GM23248 (cell line): ENCODE measurements around the gene EPHA5. TPM values are rescaled to one million over a fixed set of nuclear protein-coding genes. Genes with fewer than 3 reads are reported as not detected.

Experiments
- DNase-seq: peaks from one replicate; pipeline ENCODE4 v3.0.0-alpha.2; 2015
- H2AFZ ChIP-seq: fragments of 200-600 bp; sonication (generic); 2 replicates; pipeline ENCODE4 v1.6.1; 2016; ENCODE audit warnings: antibody characterized with exemption
- H3F3A ChIP-seq: fragments of 200-600 bp; sonication (generic); 2 replicates; pipeline ENCODE4 v1.6.1; 2016; ENCODE audit warnings: mild to moderate bottlenecking, antibody characterized with exemption, mixed run types; ENCODE audit not compliant: insufficient read depth
- H3K27ac ChIP-seq: fragments of 200-600 bp; sonication (generic); 2 replicates; pipeline ENCODE4 v1.5.1; 2016; ENCODE audit warnings: mild to moderate bottlenecking
- H3K27me3 ChIP-seq: fragments of 200-600 bp; sonication (generic); replicated peaks from 2 replicates; pipeline ENCODE4 v1.6.1; 2016; ENCODE audit warnings: mild to moderate bottlenecking; ENCODE audit not compliant: insufficient read depth
- H3K36me3 ChIP-seq: fragments of 200-600 bp; sonication (generic); 2 replicates; pipeline ENCODE4 v1.6.1; 2016; ENCODE audit warnings: low read depth, mild to moderate bottlenecking
- H3K4me1 ChIP-seq: fragments of 200-600 bp; sonication (generic); 2 replicates; pipeline ENCODE4 v1.6.1; 2016; ENCODE audit warnings: mild to moderate bottlenecking; ENCODE audit not compliant: insufficient read depth
- H3K4me2 ChIP-seq: fragments of 200-600 bp; sonication (generic); one replicate; pipeline ENCODE4 v1.6.1; 2016; ENCODE audit warnings: mild to moderate bottlenecking; ENCODE audit not compliant: unreplicated experiment
- H3K4me3 ChIP-seq: fragments of 200-600 bp; sonication (generic); 2 replicates; pipeline ENCODE4 v1.5.1; 2016; ENCODE audit warnings: mild to moderate bottlenecking
- H3K79me2 ChIP-seq: fragments of 200-600 bp; sonication (generic); 2 replicates; pipeline ENCODE4 v1.6.1; 2016; ENCODE audit warnings: mild to moderate bottlenecking; ENCODE audit not compliant: insufficient read depth
- H3K9ac ChIP-seq: fragments of 200-600 bp; sonication (generic); 2 replicates; pipeline ENCODE4 v1.6.1; 2016; ENCODE audit warnings: mild to moderate bottlenecking
- H3K9me2 ChIP-seq: fragments of 200-600 bp; sonication (generic); 2 replicates; pipeline ENCODE4 v1.6.1; 2016; ENCODE audit warnings: mixed run types, mild to moderate bottlenecking, moderate library complexity; ENCODE audit not compliant: insufficient read depth
- H3K9me3 ChIP-seq: fragments of 200-600 bp; sonication (generic); one replicate; pipeline ENCODE4 v1.6.1; 2017; ENCODE audit warnings: low read depth
- H4K20me1 ChIP-seq: fragments of 200-600 bp; sonication (generic); 2 replicates; pipeline ENCODE4 v1.6.0; 2016; ENCODE audit not compliant: insufficient read depth
- EZH2 ChIP-seq: fragments of 200-600 bp; sonication (generic); IDR thresholded peaks from 2 replicates; pipeline ENCODE4 v1.6.1; 2018; ENCODE audit warnings: antibody characterized with exemption, mild to moderate bottlenecking; ENCODE audit not compliant: insufficient read depth, poor library complexity, severe bottlenecking
- EZH2phosphoT487 ChIP-seq: fragments of 200-600 bp; sonication (generic); IDR thresholded peaks from 2 replicates; pipeline ENCODE4 v1.6.1; 2018; ENCODE audit warnings: antibody characterized with exemption, moderate library complexity, mild to moderate bottlenecking, low read depth; ENCODE audit not compliant: insufficient read depth
- WGBS, 2 experiments: methylation state at CpG; one replicate each; pipeline ENCODE4 v1.1.6; 2015 to 2017; ENCODE audit warnings: low lambda C conversion rate in 2 of 2, low coverage in 1 of 2; ENCODE audit errors: missing lambda C conversion rate in 2 of 2; 5-methylcytosine and 5-hydroxymethylcytosine counted together
- in situ Hi-C: fragments of 300-500 bp; cut with MboI; formaldehyde crosslinking; loops from 2 replicates; pipeline ENCODE4 v1.15.0; 2020
- polyA plus RNA-seq: library from polyadenylated mRNA; unstranded; fragments of >200 nt; fragmentation: Nextera tagmentation; extraction: Ambion mirVana; gene quantifications from 2 replicates; pipeline ENCODE4 v1.2.1, GENCODE V29; 2016
- total RNA-seq: library from RNA; depleted of rRNA; stranded (reverse); fragments of >200 nt; shearing (Covaris generic); gene quantifications from 2 replicates; pipeline ENCODE4 v1.2.3, GENCODE V29; 2014

The EPHA5 gene
- total and polyA plus RNA-seq, 2 experiments from 2014 or later: not detected

DNA sequence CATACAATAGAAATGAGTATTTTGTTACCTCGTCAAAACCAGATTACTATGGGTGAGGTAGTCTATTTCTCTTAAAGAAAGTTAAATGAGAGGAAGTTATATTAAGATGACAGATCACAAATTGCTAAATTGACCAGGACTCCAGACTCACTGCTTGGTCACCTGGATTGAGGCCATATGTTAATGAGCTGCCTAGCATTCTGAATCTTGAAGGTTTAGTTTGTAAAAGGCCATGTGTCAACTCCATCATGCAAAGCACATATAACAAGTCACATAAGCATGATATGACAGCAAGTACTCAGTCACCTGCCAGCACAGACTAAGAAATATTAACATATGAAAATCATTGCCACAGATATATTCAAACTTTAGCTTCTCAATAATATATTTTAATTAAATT, 72.6 kb downstream of the EPHA5 start:
- DNase-seq: no peak
- no peak overlapping the region for H3K4me2 ChIP-seq
- no peaks in the 10 kb centered on the region for H3K4me1 ChIP-seq
- no peaks in the 10 kb centered on the region for H3K79me2 ChIP-seq
- TF ChIP-seq EZH2 (no peak), EZH2phosphoT487 (no peak)
- WGBS, 2 experiments: 42 to 44% methylated on average over 1 of the region's 1 CpG
- no peak overlapping the region for H3K4me3 ChIP-seq
- no peaks in the 10 kb centered on the region for H3K36me3 ChIP-seq
- no peak overlapping the region for H3K27ac ChIP-seq
- no peaks in the 10 kb centered on the region for H3K9me2 ChIP-seq
- in situ Hi-C loops: no loop called here
- no peak overlapping the region for H2AFZ ChIP-seq
- no peaks in the 10 kb centered on the region for H3K27me3 ChIP-seq
- H3F3A ChIP-seq: no peaks in the 10 kb centered on the region
- no peak overlapping the region for H3K9ac ChIP-seq
- H3K9me3 ChIP-seq: no peaks in the 10 kb centered on the region
- H4K20me1 ChIP-seq: no peaks in the 10 kb centered on the region

DNA sequence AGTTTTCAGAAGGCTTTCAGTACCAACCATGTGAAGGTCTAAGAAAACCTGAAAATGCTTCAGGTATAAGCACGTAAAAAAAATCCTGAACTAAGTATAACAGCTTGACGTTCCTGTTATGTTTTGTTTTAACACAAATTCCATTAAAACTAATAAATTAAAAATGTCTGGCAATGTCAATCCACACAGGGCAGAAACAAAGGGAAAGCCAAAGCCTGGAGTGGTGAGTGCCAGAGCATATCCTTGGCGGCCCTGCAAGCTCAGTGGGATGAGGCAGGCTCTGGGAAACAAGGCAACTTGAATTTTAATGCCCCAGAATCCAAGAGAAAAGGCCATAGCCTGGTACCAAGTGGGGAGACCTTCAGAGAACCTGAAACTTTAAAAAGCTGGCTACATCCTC, 78.2 kb downstream of the EPHA5 start:
- no peaks in the 10 kb centered on the region for H3K9me2 ChIP-seq
- H3K4me3 ChIP-seq: no peak overlapping the region
- no peaks in the 10 kb centered on the region for H3F3A ChIP-seq
- H3K9ac ChIP-seq: no peak overlapping the region
- WGBS, 2 experiments: 14 to 16% methylated on average over 3 of the region's 3 CpGs
- in situ Hi-C loops: no loop called here
- no peaks in the 10 kb centered on the region for H3K9me3 ChIP-seq
- H3K27ac ChIP-seq: no peak overlapping the region
- H3K4me1 ChIP-seq: no peaks in the 10 kb centered on the region
- no peak overlapping the region for H2AFZ ChIP-seq
- no peaks in the 10 kb centered on the region for H3K36me3 ChIP-seq
- no peak for DNase-seq
- TF ChIP-seq EZH2 (no peak), EZH2phosphoT487 (no peak)
- no peaks in the 10 kb centered on the region for H3K79me2 ChIP-seq
- H3K27me3 ChIP-seq: 0 out of 2 replicates have a peak, but pooled peaks cover 3% of the 10 kb centered on the region
- H3K4me2 ChIP-seq: no peak overlapping the region
- H4K20me1 ChIP-seq: no peaks in the 10 kb centered on the region

- no peaks in the 10 kb centered on the region for H3K4me1 ChIP-seq
- 0 out of 2 replicates have a peak, but pooled peaks cover 3% of the 10 kb centered on the region for H3K27me3 ChIP-seq
- no peak overlapping the region for H3K27ac ChIP-seq
- no peaks in the 10 kb centered on the region for H3K9me3 ChIP-seq
- H3K79me2 ChIP-seq: no peaks in the 10 kb centered on the region
- no peak overlapping the region for H3K9ac ChIP-seq
- no peaks in the 10 kb centered on the region for H4K20me1 ChIP-seq
- no peaks in the 10 kb centered on the region for H3K36me3 ChIP-seq
- H3K4me3 ChIP-seq: no peak overlapping the region
- H2AFZ ChIP-seq: no peak overlapping the region
- in situ Hi-C loops: no loop called here
- WGBS, 2 experiments: 51 to 52% methylated on average over 2 of the region's 2 CpGs
- TF ChIP-seq EZH2phosphoT487 (no peak), EZH2 (no peak)
- no peaks in the 10 kb centered on the region for H3K9me2 ChIP-seq
- no peak for DNase-seq
- no peak overlapping the region for H3K4me2 ChIP-seq
- no peaks in the 10 kb centered on the region for H3F3A ChIP-seq
Measured at GRCh38 chr4:65589921-65590320, 80.4 kb downstream of the EPHA5 start.

DNA sequence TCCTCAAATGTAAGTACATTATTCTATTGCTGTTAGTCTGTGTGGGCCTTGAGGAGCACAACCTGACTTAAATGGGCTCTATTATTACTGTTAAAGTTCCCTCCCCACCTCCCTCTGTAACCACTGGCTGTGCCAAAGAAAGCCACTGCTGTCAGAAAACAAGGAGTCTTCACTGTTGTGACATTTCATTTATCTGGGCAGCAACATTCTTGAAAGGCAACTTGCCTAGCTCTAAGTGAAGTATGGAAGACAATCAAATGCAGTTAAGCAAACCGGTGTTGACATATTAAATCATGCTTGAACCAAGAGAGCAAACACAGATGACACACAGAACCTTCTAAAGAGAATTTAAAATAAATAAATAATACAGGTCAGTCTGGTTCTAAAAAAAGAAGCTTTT, 81.0 kb downstream of the EPHA5 start:
- DNase-seq: no peak
- Histone ChIP-seq H3K9me3 (no peaks in the 10 kb centered on the region), H3K27me3 (0 out of 2 replicates have a peak, but pooled peaks cover 3% of the 10 kb centered on the region), H3K36me3 (no peaks in the 10 kb centered on the region), H3K4me1 (no peaks in the 10 kb centered on the region), H2AFZ (no peak overlapping the region), H3K4me3 (no peak overlapping the region), H3K4me2 (no peak overlapping the region), H3K9me2 (no peaks in the 10 kb centered on the region), H3K79me2 (no peaks in the 10 kb centered on the region), H3K27ac (no peak overlapping the region), H3F3A (no peaks in the 10 kb centered on the region), H3K9ac (no peak overlapping the region), H4K20me1 (no peaks in the 10 kb centered on the region)
- in situ Hi-C loops: no loop called here
- WGBS, 2 experiments: 36 to 63% methylated on average over 1 of the region's 1 CpG
- no peak for TF ChIP-seq EZH2phosphoT487
- TF ChIP-seq EZH2: no peak

- Histone ChIP-seq H3K9ac (no peak overlapping the region), H3K4me3 (no peak overlapping the region), H3K9me2 (no peaks in the 10 kb centered on the region), H3K36me3 (no peaks in the 10 kb centered on the region), H3K4me2 (no peak overlapping the region), H4K20me1 (no peaks in the 10 kb centered on the region), H3K27ac (no peak overlapping the region), H2AFZ (no peak overlapping the region), H3K4me1 (no peaks in the 10 kb centered on the region), H3F3A (no peaks in the 10 kb centered on the region), H3K27me3 (no peaks in the 10 kb centered on the region), H3K9me3 (no peaks in the 10 kb centered on the region), H3K79me2 (no peaks in the 10 kb centered on the region)
- 57 to 71% methylated on average over 1 of the region's 1 CpG for WGBS, 2 experiments
- peak; percentile 2 for DNase-seq
- TF ChIP-seq EZH2phosphoT487 (no peak), EZH2 (no peak)
- in situ Hi-C loops: no loop called here
Measured at GRCh38 chr4:65580551-65580950, 89.7 kb downstream of the EPHA5 start.
